Fibroblast of pulmonary artery (primary cell): ENCODE measurements around the gene KCNJ13.

Experiments
- DNase-seq: peaks from one replicate; pipeline ENCODE4 v3.0.0-alpha.2; 2010; ENCODE audit warnings: low read depth
- H3K4me3 ChIP-seq: replicated peaks from 2 replicates; pipeline ENCODE4 v1.5.1; 2011; ENCODE audit warnings: low read depth, mild to moderate bottlenecking, control low read depth, low read length, moderate library complexity
- CTCF ChIP-seq: IDR thresholded peaks from 2 replicates; pipeline ENCODE4 v1.5.1; 2011; ENCODE audit warnings: mild to moderate bottlenecking, control low read depth, low read length, inconsistent platforms; ENCODE audit errors: missing control alignments

The KCNJ13 gene

GRCh38 chr2:232800166-232800565, 23.8 kb upstream of the KCNJ13 start:
- no peak for DNase-seq
- H3K4me3 ChIP-seq: no peak overlapping the region
- TF ChIP-seq CTCF: no peak

DNA sequence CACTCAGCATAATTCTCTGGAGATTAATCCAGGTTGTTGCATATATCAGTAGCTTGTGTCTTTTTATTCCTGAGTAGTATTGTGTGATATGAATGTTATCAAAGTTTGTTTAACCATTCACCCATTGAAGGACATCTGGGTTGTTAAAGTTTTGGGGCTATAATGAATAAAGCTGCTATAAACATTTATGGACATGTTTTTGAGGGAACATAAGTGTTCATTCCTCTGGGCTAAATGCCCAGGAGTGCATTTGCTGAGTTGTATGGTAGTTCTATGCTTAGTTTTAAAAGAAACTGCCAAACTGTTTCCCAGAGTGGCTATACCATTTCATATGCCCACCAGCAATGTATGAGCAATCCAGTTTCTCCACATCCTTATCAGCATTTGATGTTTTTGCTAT, 21.8 kb upstream of the KCNJ13 start:
- no peak overlapping the region for H3K4me3 ChIP-seq
- no peak for DNase-seq
- TF ChIP-seq CTCF: no peak

- no peak for TF ChIP-seq CTCF
- no peak overlapping the region for H3K4me3 ChIP-seq
- DNase-seq: peak; percentile 16
Observed at GRCh38 chr2:232795920-232796319, 19.6 kb upstream of the KCNJ13 start.

- no peak overlapping the region for H3K4me3 ChIP-seq
- no peak for DNase-seq
- no peak for TF ChIP-seq CTCF
Observed at GRCh38 chr2:232794981-232795380, 18.6 kb upstream of the KCNJ13 start.

DNA sequence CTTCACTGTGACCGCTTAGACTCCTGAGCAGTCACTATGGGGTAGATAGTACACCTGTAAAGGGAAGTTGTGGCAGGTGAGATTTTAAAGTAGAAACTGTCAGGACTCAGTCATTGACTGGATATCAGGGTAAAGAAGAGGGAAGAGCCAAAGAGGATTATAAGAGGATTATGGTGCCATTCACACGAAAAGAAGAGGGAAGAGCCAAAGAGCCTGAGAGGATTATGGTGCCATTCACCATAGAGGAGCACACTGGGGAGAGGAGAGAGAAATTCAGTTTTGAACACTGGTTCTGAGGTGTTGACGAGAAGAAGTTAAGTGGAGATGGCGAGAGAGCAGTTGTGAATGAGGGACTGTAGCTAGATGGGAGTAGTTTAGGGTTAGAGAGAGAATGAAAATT, 16.9 kb upstream of the KCNJ13 start:
- no peak for TF ChIP-seq CTCF
- no peak for DNase-seq
- H3K4me3 ChIP-seq: no peak overlapping the region

DNA sequence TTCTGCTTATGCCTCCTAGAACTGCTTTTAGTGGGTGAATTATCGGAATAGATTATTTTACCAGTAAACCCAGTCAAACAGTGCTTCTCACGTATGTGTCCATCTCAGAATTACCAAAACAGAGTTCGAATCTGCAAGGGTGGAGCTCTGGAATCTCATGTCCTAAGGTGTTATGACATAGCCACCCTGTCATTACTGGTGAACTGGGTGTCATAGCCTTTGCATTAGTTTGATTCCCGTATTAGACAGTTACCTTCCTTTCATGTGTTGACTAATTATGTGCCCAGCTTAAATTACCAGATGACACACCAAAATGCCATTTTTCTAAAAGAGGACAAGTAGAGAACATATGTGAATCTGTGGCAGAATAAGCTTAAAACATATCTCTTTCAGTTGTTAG, 15.2 kb upstream of the KCNJ13 start:
- DNase-seq: no peak
- no peak overlapping the region for H3K4me3 ChIP-seq
- no peak for TF ChIP-seq CTCF

DNA sequence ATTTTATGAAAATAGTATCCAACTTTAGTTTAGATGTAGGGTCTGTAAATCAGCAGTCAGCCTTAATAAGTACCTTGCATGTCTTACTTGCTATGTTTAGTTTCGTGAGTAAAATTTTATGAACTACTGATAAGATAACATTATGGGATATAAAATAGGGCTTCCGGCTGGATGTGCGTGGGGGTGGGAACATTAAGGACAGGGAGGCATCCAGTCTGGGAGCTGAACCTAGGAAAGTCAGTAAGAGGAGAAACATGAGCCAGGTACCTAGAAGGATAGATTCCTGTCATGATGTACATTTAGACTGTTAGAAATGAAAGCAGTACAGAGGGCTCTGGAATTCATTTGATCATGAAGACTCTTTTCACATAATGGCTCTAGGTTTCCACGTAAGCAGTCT, 12.7 kb upstream of the KCNJ13 start:
- TF ChIP-seq CTCF: no peak
- DNase-seq: peak; percentile 28
- no peak overlapping the region for H3K4me3 ChIP-seq
